Spleen (tissue), 7 donors: ENCODE data around the gene PGF.

Experiments
- CTCF ChIP-seq, 11 experiments: fragments of 200-600 bp in 7 of 11; fragments of 450-650 bp in 4 of 11; sonication (generic) in 4 of 11; IDR thresholded peaks in 8 of 11; conservative IDR thresholded peaks in 3 of 11; 1 replicate in 7 of 11; 2 replicates in 4 of 11; pipeline versions ENCODE4 v1.4.0 to v1.8.0; 2016 to 2021; ENCODE audit warnings: antibody characterized with exemption in 11 of 11, inconsistent platforms in 4 of 11, mild to moderate bottlenecking in 1 of 11
- POLR2A ChIP-seq, 3 donors: fragments of 450-650 bp; IDR thresholded peaks; one replicate each; pipeline ENCODE4 v1.5.1; 2017; ENCODE audit warnings: antibody characterized with exemption in 3 of 3, mild to moderate bottlenecking in 1 of 3
- POLR2AphosphoS5 ChIP-seq, 3 donors: sonication (generic); formaldehyde crosslinking; IDR thresholded peaks; one replicate each; pipeline ENCODE4 v1.5.1; 2017; ENCODE audit warnings: antibody characterized with exemption in 3 of 3
- donor health status: DM: no; HTN: no; CAD: no; lungs with moderate emphysema.
- donor health status: DM: no; HTN: no; CAD: no.
- donor health status: DM: no; HTN: no; CAD: no.

- TF ChIP-seq CTCF (IDR thresholded peaks at IDR 0.05 in 8 of 11, conservative IDR thresholded peaks at IDR 0.05 in 3 of 11) (no peak), POLR2A (IDR thresholded peaks at IDR 0.05) (no peak), POLR2AphosphoS5 (IDR thresholded peaks at IDR 0.05) (no peak)
These were observed 3.8 kb downstream of the PGF start for GRCh38 chr14:74951443-74952179.
